Ovary (tissue), 9 donors: ENCODE measurements around the gene SRSF9. TPM values are rescaled to one million over a fixed set of nuclear protein-coding genes. Genes with fewer than 3 reads are reported as not detected.

Experiments used
- DNase-seq, 5 donors: peaks; one replicate each; pipeline ENCODE4 v3.0.0-alpha.2; 2019 to 2020
- H3K27ac ChIP-seq, 2 donors: fragments of 200-600 bp; one replicate each; pipeline versions ENCODE4 v1.5.1 to v1.8.0; 2019 to 2022
- H3K27me3 ChIP-seq: fragments of 200-600 bp; one replicate; pipeline ENCODE4 v1.8.0; 2022
- H3K36me3 ChIP-seq: fragments of 200-600 bp; sonication (generic); one replicate; pipeline ENCODE4 v1.5.1; 2019
- H3K4me1 ChIP-seq: one replicate; pipeline ENCODE4 v1.8.1; 2013; ENCODE audit warnings: mild to moderate bottlenecking, moderate library complexity; ENCODE audit not compliant: insufficient read depth
- H3K4me3 ChIP-seq: fragments of 200-600 bp; sonication (generic); one replicate; pipeline ENCODE4 v1.5.1; 2017
- H3K9me3 ChIP-seq, 2 donors: fragments of 200-600 bp in 1 of 2; sonication (generic) in 1 of 2; one replicate each; pipeline versions ENCODE4 v1.5.1 to v1.8.1; 2013 to 2019; ENCODE audit warnings: mild to moderate bottlenecking in 1 of 2, moderate library complexity in 1 of 2
- EP300 ChIP-seq: sonication (generic); formaldehyde crosslinking; IDR thresholded peaks from one replicate; pipeline ENCODE4 v1.6.1; 2017; ENCODE audit warnings: antibody characterized with exemption
- POLR2A ChIP-seq: fragments of 450-650 bp; IDR thresholded peaks from one replicate; pipeline ENCODE4 v1.6.1; 2017; ENCODE audit warnings: antibody characterized with exemption, mild to moderate bottlenecking, moderate library complexity
- whole genome bisulfite sequencing, 3 donors: extraction: QIAGEN DNeasy Blood & Tissue Kit in 1 of 3; methylation state at CpG; one replicate each; pipeline versions ENCODE4 v1.1.5 to v1.1.7; 2013 to 2017; 5-methylcytosine and 5-hydroxymethylcytosine counted together
- intact Hi-C, 4 donors: fragments of 100-400 bp; cut with DNase I; formaldehyde crosslinking; loops; one replicate each; pipeline versions ENCODE4 v1.11.0 to v1.15.1; 2022 to 2023
- polyA plus RNA-seq, 2 donors: library from polyadenylated mRNA; stranded (reverse); fragments of 200-250 nt in 1 of 2; fragments of 350-450 nt in 1 of 2; fragmentation: Illumina TruSeq in 1 of 2; extraction: RNeasy Lipid Tissue Mini Kit (QIAGEN cat#74804) in 1 of 2; gene quantifications; one replicate each; pipeline ENCODE4 v1.2.3, GENCODE V29; 2013 to 2014
- total RNA-seq, 7 donors: library from RNA; depleted of rRNA in 2 of 7; stranded (reverse); fragments of >200 nt in 2 of 7; fragmentation: NEBNext Ultra II Directional in 3 of 7; extraction: Animal tissue kit (Norgen Biotek cat#: 25700) in 3 of 7; gene quantifications; one replicate each; pipeline versions ENCODE4 v1.1.0 to v1.2.4, GENCODE V29; 2016 to 2023
- TF ChIP-seq, protein P1 (sequence below), 3 donors: fragments of 450-650 bp in 2 of 3; fragments of 200-600 bp in 1 of 3; IDR thresholded peaks; one replicate each; pipeline versions ENCODE4 v1.5.1 to v1.8.0; 2016 to 2022; ENCODE audit warnings: antibody characterized with exemption in 3 of 3, mild to moderate bottlenecking in 1 of 3
- donor health status: DM: no; HTN: no; CAD: no; lungs with moderate emphysema.
- donor health status: DM: no; HTN: no; CAD: no.
- donor health status: Bipolar disorder and iron deficiency.
- donor health status: DM: yes; HTN: yes; CAD: no.
- donor health status: DM: no; HTN: no; CAD: no.
- donor health status: DM: yes; HTN: yes; CAD: no.

Gene SRSF9
- total and polyA plus RNA-seq, 9 donors: 53.8 to 141 (median 124) TPM

DNA sequence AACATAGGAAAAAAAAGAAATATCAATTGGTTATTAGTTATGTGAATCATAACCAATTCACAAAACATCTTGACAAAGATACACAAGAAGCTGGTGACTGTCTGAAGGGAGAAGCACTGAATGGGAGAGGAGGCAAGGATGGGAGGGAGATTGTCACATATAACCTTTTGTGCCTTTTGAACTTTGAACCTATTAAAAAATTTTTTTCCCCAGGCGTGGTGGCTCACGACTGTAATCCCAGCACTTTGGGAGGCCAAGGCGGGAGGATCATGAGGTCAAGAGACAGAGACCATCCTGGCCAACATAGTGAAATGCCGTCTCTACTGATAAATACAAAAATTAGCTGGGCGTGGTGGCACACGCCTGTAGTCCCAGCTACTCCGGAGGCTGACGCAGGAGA, 39.0 kb upstream of the SRSF9 start:
- Histone ChIP-seq H3K27me3 (no peaks in the 10 kb centered on the region), H3K4me3 (no peak overlapping the region), H3K9me3 (no peaks in the 10 kb centered on the region), H3K4me1 (no peaks in the 10 kb centered on the region), H3K36me3 (no peaks in the 10 kb centered on the region), H3K27ac (no peak overlapping the region)
- no peak for DNase-seq
- WGBS, 3 donors: 91 to 94% (median 92%) methylated on average over 8 of the region's 8 CpGs
- intact Hi-C loops: no loop called here
- TF ChIP-seq, protein P1, sequence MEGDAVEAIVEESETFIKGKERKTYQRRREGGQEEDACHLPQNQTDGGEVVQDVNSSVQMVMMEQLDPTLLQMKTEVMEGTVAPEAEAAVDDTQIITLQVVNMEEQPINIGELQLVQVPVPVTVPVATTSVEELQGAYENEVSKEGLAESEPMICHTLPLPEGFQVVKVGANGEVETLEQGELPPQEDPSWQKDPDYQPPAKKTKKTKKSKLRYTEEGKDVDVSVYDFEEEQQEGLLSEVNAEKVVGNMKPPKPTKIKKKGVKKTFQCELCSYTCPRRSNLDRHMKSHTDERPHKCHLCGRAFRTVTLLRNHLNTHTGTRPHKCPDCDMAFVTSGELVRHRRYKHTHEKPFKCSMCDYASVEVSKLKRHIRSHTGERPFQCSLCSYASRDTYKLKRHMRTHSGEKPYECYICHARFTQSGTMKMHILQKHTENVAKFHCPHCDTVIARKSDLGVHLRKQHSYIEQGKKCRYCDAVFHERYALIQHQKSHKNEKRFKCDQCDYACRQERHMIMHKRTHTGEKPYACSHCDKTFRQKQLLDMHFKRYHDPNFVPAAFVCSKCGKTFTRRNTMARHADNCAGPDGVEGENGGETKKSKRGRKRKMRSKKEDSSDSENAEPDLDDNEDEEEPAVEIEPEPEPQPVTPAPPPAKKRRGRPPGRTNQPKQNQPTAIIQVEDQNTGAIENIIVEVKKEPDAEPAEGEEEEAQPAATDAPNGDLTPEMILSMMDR (IDR thresholded peaks at IDR 0.05): no peak
- TF ChIP-seq EP300: no peak
- no peak for TF ChIP-seq POLR2A

DNA sequence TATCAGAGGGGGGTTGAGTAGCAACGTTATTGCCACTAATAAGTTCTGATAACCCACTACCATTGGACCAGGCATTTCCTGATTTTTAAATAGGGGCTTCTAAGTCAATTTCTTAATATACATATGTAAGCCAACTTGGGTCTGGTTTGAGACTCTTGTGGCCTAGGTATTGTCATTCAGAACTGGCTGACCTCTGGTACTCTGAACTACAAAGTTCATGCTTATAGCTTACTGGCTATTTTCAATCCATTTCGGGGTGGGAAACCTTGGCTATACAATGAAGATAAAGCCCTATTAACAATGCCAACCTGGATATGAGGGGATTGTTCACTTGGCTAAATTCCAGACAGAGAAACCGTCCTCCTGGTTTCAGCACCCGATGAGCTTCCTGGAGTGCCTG, 35.0 kb upstream of the SRSF9 start:
- no peaks in the 10 kb centered on the region for H3K4me1 ChIP-seq
- 70 to 79% (median 70%) methylated on average over 4 of the region's 4 CpGs for WGBS, 3 donors
- DNase-seq: no peak
- H3K27ac ChIP-seq: no peak overlapping the region
- intact Hi-C loops: no loop called here
- H3K27me3 ChIP-seq: no peaks in the 10 kb centered on the region
- no peak overlapping the region for H3K4me3 ChIP-seq
- TF ChIP-seq EP300 (no peak), POLR2A (no peak)
- TF ChIP-seq, protein P1 (IDR thresholded peaks at IDR 0.05): no peak
- H3K36me3 ChIP-seq: no peaks in the 10 kb centered on the region
- H3K9me3 ChIP-seq: no peaks in the 10 kb centered on the region

DNA sequence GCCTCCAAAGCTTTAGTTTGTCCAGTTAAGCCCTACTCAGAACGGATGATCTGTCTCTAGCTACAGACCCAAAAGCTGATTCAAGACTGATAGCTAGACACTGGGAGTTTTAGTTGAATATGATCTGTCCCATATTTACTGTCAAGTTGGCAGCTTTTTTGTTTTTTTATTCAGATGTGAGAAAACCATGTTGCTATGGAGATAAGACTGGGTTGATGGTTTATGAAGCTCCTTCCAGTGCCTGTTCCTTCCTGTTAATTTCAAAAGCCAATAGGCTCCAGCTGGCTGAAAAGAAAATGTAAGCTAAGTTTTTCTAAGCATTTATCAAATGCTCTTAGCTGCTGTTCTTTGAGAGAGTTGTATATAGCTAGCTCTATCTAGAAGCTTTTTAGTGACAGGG, 31.0 kb upstream of the SRSF9 start:
- Histone ChIP-seq H3K4me3 (no peak overlapping the region), H3K36me3 (no peaks in the 10 kb centered on the region), H3K27ac (no peak overlapping the region), H3K9me3 (no peaks in the 10 kb centered on the region), H3K4me1 (peaks cover 2% of the 10 kb centered on the region), H3K27me3 (no peaks in the 10 kb centered on the region)
- DNase-seq: no peak
- 47 to 51% (median 50%) methylated on average over 1 of the region's 1 CpG for WGBS, 3 donors
- intact Hi-C loops: no loop called here
- TF ChIP-seq EP300 (no peak), POLR2A (no peak)
- TF ChIP-seq, protein P1 (IDR thresholded peaks at IDR 0.05): no peak

DNA sequence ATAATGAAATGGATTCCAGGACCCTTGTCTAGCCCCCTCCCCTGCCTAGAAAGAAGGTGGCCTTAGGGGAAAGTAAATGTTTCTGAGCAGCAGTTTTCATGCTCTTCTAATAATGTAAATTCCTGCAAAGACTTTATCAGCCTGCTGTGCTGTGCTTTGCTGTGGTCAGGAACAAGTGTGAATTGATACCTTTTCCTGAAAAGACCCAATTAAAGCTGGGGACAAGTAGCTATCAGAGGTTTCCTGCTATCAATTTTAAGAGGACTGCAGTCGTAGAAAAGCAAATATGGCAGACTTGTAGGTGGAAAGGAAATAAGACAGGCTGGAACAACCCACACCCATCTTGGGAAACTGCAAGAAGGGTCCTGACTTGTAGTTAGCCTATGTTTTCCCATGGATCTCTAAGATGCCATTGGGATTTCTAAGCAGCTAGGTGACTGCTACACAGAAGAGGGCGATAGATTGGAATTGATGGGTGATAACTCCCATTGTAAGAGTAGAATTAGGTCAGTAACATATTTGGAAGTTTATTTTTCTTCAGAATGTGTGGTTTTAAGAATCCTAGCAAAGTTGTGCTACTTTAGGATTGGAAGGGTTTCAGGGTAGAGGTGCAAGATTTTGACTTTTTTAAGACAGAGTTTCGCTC, 29.4 kb upstream of the SRSF9 start:
- intact Hi-C loops: no loop called here
- no peaks in the 10 kb centered on the region for H3K36me3 ChIP-seq
- no peak for DNase-seq
- H3K4me3 ChIP-seq: no peak overlapping the region
- 74 to 86% (median 84%) methylated on average over 3 of the region's 3 CpGs for WGBS, 3 donors
- H3K27ac ChIP-seq: no peak overlapping the region
- peaks cover 5% of the 10 kb centered on the region for H3K4me1 ChIP-seq
- no peaks in the 10 kb centered on the region for H3K9me3 ChIP-seq
- TF ChIP-seq EP300: no peak
- TF ChIP-seq, protein P1 (IDR thresholded peaks at IDR 0.05): no peak
- no peak for TF ChIP-seq POLR2A
- H3K27me3 ChIP-seq: no peaks in the 10 kb centered on the region
